NCI-H2029 (cell line): Measurements from ENCODE around the gene POMT2.

Experiments used
- DNase-seq: peaks from one replicate; lab custom pipeline; 2025; lab: John Stamatoyannopoulos, UW

The POMT2 gene

GRCh38 chr14:77240336-77240915 is 80.3 kb downstream of the POMT2 start:
- DNase-seq, result no peak

GRCh38 chr14:77239412-77239811 is 81.3 kb downstream of the POMT2 start:
- no peak for DNase-seq

- DNase-seq, result no peak
These were observed 81.7 kb downstream of the POMT2 start for GRCh38 chr14:77238996-77239395.

DNA sequence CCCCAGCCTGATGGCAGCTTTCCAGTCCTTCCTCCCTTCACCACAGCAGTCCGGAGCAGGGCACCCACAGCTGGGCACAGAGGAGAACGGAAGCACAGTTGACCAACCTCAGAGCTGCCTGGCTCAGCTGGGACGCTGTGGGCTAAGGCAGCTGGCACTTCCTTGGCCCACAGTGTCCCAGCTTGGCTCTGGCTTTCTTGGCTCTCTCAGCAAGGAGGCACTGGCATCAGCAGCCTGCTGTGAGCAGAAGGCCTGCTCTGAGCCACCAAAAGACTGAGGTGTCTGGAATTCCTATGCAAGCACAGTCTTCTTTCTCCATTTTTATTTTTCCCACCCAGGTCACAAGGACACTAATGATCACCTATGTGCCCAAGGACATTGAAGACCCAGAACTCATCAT is 82.3 kb downstream of the POMT2 start:
- DNase-seq, result no peak

DNA sequence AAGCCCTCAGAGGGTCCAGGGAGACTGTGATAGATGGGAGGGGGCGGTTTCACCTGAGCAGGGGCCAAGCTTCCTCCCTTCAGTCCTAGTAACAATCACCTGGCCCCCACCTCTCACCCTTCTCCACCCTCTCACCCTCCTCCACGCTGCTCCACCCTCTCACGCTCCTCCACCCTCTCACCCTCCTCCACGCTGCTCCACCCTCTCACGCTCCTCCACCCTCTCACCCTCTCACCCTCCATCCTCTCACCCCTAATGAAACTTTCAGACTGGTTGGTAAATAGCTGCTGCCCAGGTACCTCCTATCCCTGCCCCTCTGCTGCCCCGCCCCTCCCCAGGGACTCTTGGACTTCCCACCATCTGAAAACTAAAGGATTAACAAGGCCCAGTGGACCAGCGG is 83.9 kb downstream of the POMT2 start:
- DNase-seq, result no peak

GRCh38 chr14:77231721-77232120 is 89.0 kb downstream of the POMT2 start:
- DNase-seq, result no peak

DNA sequence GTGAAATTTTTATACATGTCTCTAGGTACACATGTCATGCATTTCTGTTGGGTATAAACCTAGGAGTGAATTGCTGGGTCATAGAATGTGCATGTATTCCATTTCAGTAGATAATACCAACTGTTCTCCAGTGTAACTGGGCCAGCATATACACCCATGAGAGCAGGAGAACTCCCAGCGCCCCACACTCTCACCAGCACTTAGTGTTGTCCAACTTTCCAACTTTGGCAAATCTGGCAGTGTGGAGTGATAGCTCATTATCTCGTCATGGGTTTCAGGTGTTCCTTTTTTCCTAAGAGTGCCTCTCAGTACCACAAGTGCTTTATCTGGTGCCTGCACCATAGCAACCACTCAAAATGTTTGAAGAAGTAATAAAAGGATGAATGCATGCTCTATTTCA is 89.8 kb downstream of the POMT2 start:
- DNase-seq, result peak; percentile 52

DNA sequence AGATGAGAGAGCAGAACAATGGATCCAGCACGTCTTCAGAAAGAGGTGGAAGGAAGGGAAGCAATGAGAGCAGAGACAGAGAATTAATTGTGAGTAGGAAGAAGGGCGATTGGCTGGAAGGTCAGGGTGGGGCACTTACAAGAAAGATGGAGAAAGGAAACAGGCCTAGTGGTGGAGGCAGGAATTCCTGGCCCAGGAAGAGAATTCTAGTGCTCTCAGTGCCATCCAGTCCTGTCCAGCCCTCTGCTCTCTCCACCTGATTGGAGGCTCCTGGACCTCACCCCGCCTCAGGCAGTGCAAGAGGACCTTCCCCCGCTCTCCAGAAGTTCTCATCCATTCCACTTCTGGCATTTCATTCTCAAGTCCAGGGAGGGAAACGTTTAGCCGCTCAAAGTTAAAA is 92.6 kb downstream of the POMT2 start:
- DNase-seq, result no peak

- DNase-seq, result no peak
These were observed 94.7 kb downstream of the POMT2 start for GRCh38 chr14:77225892-77226557.

GRCh38 chr14:77225254-77225653 is 95.4 kb downstream of the POMT2 start:
- DNase-seq, result no peak
